Measurements from ENCODE around the gene APOF.

DNA sequence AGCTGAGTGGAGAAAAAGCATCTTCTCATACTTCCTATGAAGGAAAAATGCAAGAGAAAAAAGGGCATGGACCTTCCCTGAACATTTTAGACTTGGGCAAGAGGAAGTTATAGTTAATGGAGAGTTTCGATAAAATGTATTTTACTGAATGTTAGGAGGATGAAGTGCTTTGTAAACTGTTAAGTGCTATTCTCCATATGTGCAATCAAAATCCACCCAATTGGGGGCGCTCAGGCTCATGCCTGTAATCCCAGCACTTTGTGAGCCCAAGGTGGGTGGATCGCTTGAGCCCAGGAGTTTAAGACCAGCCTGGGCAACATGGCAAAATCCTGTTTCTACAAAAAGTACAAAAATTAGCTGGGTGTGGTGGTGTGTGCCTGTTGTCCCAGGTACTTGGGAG, 45.0 kb downstream of the APOF start:
- no peak for TF ChIP-seq SMC3 (conservative IDR thresholded peaks at IDR 0.05; ENCODE audit: insufficient read depth, low read depth, low read length)
- no peak for TF ChIP-seq ATF7 (IDR thresholded peaks at IDR 0.05)
- TF ChIP-seq, protein P1, sequence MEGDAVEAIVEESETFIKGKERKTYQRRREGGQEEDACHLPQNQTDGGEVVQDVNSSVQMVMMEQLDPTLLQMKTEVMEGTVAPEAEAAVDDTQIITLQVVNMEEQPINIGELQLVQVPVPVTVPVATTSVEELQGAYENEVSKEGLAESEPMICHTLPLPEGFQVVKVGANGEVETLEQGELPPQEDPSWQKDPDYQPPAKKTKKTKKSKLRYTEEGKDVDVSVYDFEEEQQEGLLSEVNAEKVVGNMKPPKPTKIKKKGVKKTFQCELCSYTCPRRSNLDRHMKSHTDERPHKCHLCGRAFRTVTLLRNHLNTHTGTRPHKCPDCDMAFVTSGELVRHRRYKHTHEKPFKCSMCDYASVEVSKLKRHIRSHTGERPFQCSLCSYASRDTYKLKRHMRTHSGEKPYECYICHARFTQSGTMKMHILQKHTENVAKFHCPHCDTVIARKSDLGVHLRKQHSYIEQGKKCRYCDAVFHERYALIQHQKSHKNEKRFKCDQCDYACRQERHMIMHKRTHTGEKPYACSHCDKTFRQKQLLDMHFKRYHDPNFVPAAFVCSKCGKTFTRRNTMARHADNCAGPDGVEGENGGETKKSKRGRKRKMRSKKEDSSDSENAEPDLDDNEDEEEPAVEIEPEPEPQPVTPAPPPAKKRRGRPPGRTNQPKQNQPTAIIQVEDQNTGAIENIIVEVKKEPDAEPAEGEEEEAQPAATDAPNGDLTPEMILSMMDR (IDR thresholded peaks at IDR 0.05 in 2 of 3, conservative IDR thresholded peaks at IDR 0.05 in 1 of 3; ENCODE audit: insufficient read depth in 2 of 3, low read depth in 1 of 3, low read length in 3 of 3), result peak in 2 of 3 experiments; percentile 44 to 58; a peak in 3 of 6 replicates
- no peak for TF ChIP-seq GABPA (tag; conservative IDR thresholded peaks at IDR 0.05; ENCODE audit: low read depth)
- TF ChIP-seq, protein P2, sequence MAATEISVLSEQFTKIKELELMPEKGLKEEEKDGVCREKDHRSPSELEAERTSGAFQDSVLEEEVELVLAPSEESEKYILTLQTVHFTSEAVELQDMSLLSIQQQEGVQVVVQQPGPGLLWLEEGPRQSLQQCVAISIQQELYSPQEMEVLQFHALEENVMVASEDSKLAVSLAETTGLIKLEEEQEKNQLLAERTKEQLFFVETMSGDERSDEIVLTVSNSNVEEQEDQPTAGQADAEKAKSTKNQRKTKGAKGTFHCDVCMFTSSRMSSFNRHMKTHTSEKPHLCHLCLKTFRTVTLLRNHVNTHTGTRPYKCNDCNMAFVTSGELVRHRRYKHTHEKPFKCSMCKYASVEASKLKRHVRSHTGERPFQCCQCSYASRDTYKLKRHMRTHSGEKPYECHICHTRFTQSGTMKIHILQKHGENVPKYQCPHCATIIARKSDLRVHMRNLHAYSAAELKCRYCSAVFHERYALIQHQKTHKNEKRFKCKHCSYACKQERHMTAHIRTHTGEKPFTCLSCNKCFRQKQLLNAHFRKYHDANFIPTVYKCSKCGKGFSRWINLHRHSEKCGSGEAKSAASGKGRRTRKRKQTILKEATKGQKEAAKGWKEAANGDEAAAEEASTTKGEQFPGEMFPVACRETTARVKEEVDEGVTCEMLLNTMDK (IDR thresholded peaks at IDR 0.05; ENCODE audit: borderline replicate concordance, insufficient read depth, low read depth, low read length, poor library complexity, severe bottlenecking), result no peak
- TF ChIP-seq NFYB (IDR thresholded peaks at IDR 0.05; ENCODE audit: extremely low read depth, insufficient read length), result no peak
- TF ChIP-seq, protein P3, sequence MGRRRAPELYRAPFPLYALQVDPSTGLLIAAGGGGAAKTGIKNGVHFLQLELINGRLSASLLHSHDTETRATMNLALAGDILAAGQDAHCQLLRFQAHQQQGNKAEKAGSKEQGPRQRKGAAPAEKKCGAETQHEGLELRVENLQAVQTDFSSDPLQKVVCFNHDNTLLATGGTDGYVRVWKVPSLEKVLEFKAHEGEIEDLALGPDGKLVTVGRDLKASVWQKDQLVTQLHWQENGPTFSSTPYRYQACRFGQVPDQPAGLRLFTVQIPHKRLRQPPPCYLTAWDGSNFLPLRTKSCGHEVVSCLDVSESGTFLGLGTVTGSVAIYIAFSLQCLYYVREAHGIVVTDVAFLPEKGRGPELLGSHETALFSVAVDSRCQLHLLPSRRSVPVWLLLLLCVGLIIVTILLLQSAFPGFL (CRISPR knock-in tag; IDR thresholded peaks at IDR 0.05), result no peak
- no peak for TF ChIP-seq MTA2 (IDR thresholded peaks at IDR 0.05; ENCODE audit: low read depth)
- TF ChIP-seq POLR2A (conservative IDR thresholded peaks at IDR 0.05), result no peak
- TF ChIP-seq TCFL5 (CRISPR knock-in tag; conservative IDR thresholded peaks at IDR 0.05), result no peak

All from K562 (cell line).